Lung (tissue), 12 donors: ENCODE results near the gene SLC9A7. TPM values are rescaled to one million over a fixed set of nuclear protein-coding genes. Genes with fewer than 3 reads are reported as not detected.

Experiments used
- ATAC-seq: fragments of 200-7000 bp; cut with Tn5 transposase; one replicate; pipeline ENCODE4 v1.9.1; 2020; ENCODE audit warnings: moderate number of reproducible peaks; ENCODE audit not compliant: insufficient read depth, low FRiP score
- DNase-seq, 3 donors: peaks; one replicate each; pipeline ENCODE4 v3.0.0-alpha.2; 2013 to 2017
- H3K27ac ChIP-seq, 2 donors: one replicate each; pipeline ENCODE4 v1.5.1; 2013; ENCODE audit warnings: mild to moderate bottlenecking in 2 of 2, moderate library complexity in 2 of 2, control low read depth in 1 of 2, inconsistent platforms in 1 of 2, low read depth in 1 of 2, low read length in 1 of 2
- H3K27me3 ChIP-seq, 3 donors: one replicate each; pipeline ENCODE4 v1.5.1; 2013; ENCODE audit warnings: low read length in 2 of 3; ENCODE audit not compliant: control insufficient read depth in 3 of 3, insufficient read depth in 3 of 3
- H3K36me3 ChIP-seq, 4 donors: one replicate each; pipeline ENCODE4 v1.5.1; 2013; ENCODE audit warnings: low read length in 4 of 4, mild to moderate bottlenecking in 1 of 4, moderate library complexity in 1 of 4; ENCODE audit not compliant: control insufficient read depth in 4 of 4, insufficient read depth in 4 of 4
- H3K4me1 ChIP-seq, 5 donors: one replicate each; pipeline ENCODE4 v1.5.1; 2013; ENCODE audit warnings: low read length in 5 of 5, mild to moderate bottlenecking in 2 of 5, moderate library complexity in 1 of 5; ENCODE audit not compliant: control insufficient read depth in 5 of 5, insufficient read depth in 5 of 5
- H3K4me3 ChIP-seq: one replicate; pipeline ENCODE4 v1.5.1; 2013; ENCODE audit warnings: mild to moderate bottlenecking, control low read depth, moderate library complexity
- H3K9ac ChIP-seq, 2 donors: one replicate each; pipeline ENCODE4 v1.5.1; 2013; ENCODE audit warnings: low read length in 2 of 2, control low read depth in 1 of 2; ENCODE audit not compliant: insufficient read depth in 1 of 2
- H3K9me3 ChIP-seq, 4 donors: one replicate each; pipeline ENCODE4 v1.5.1; 2013; ENCODE audit warnings: low read length in 3 of 4, mild to moderate bottlenecking in 1 of 4, moderate library complexity in 1 of 4; ENCODE audit not compliant: control insufficient read depth in 4 of 4, insufficient read depth in 3 of 4
- WGBS, 2 donors: extraction: QIAGEN DNeasy Blood & Tissue Kit; methylation state at CpG; one replicate each; pipeline ENCODE4 v1.1.7; 2013; 5-methylcytosine and 5-hydroxymethylcytosine counted together
- polyA plus RNA-seq, 2 donors: library from polyadenylated mRNA; stranded (reverse); fragments of 200-250 nt; gene quantifications; one replicate each; pipeline ENCODE4 v1.2.1, GENCODE V29; 2013
- total RNA-seq, 2 donors: library from RNA; depleted of rRNA in 1 of 2; stranded (reverse); fragments of >200 nt in 1 of 2; gene quantifications; one replicate each; pipeline ENCODE4 v1.2.1, GENCODE V29; 2014 to 2021
- TF ChIP-seq, protein P1 (sequence below): IDR thresholded peaks from 2 replicates; pipeline ENCODE4 v1.5.1; 2012; ENCODE audit warnings: mild to moderate bottlenecking; ENCODE audit errors: control extremely low read depth, extremely low read depth
- donor health status: control.
- donor health status: control.
- donor health status: Bipolar disorder and iron deficiency.
- donor health status: healthy.
- donor health status: DM: yes; HTN: yes; CAD: no.

Gene SLC9A7
- total and polyA plus RNA-seq, 4 donors, result 1.2 to 6.9 (median 3.6) TPM

DNA sequence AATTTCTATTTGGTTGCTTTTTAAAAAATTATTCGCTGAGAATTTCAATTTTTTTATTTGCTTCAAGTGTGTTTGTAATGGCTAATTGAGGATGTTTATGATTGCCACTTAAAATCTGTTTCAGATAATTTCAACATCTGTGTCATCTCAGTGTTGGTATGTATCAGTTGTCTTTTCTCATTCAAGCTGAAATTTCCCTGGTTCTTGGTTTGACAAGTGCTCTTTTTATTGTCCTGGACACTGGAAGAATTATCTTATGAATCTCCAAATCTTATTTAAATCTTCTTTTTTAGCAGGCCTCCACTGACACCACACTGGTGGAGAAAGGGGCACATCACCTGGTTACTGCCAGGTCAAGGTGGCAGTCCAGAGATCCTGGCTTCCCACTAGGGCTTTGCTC is 163.8 kb downstream of the SLC9A7 start:
- Histone ChIP-seq H3K27ac (no peak overlapping the region), H3K9ac (no peak overlapping the region), H3K4me1 (peaks cover 0 to 3% (median 0%) of the 10 kb centered on the region in 5 donors), H3K36me3 (no peaks in the 10 kb centered on the region), H3K4me3 (no peak overlapping the region), H3K27me3 (peaks cover 0 to 10% (median 2%) of the 10 kb centered on the region in 3 donors), H3K9me3 (no peaks in the 10 kb centered on the region)
- WGBS, 2 donors, result 68 to 96% methylated on average over 1 of the region's 1 CpG
- TF ChIP-seq, protein P1, sequence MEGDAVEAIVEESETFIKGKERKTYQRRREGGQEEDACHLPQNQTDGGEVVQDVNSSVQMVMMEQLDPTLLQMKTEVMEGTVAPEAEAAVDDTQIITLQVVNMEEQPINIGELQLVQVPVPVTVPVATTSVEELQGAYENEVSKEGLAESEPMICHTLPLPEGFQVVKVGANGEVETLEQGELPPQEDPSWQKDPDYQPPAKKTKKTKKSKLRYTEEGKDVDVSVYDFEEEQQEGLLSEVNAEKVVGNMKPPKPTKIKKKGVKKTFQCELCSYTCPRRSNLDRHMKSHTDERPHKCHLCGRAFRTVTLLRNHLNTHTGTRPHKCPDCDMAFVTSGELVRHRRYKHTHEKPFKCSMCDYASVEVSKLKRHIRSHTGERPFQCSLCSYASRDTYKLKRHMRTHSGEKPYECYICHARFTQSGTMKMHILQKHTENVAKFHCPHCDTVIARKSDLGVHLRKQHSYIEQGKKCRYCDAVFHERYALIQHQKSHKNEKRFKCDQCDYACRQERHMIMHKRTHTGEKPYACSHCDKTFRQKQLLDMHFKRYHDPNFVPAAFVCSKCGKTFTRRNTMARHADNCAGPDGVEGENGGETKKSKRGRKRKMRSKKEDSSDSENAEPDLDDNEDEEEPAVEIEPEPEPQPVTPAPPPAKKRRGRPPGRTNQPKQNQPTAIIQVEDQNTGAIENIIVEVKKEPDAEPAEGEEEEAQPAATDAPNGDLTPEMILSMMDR, result no peak
- ATAC-seq (no peak), DNase-seq (no peak)

DNA sequence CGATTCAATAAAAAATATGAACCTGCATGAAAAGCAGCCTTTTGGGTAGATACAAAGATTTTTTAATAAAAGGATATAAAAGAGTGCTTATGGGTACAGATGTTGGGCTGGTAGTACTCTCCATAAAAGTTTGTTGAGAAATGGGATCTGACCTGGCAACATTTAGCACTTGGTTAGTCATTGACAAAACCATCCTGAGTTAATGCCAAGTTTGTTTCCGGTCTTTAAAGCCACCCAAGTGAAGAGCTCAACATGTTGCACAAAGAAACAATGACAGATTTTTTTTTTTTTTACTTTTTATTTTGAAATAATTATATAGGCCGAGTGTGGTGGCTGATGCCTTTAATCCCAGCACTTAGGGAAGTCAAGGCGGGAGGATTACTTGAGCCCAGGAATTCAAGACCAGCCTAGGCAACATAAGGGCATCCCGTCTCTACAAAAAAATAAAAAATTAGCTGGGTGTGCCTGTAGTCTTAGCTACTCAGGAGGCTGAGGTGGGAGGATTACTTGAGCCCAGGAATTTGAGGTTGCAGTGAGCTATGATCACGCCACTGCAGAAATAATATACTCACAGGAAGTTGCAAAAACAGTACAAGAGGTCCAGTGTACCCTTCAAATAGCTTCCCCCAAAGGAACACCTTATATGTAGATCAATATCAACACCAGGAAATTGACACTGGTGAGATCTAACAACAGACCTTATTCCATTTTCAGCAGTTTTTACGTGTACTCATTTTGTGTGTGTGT is 168.8 kb downstream of the SLC9A7 start:
- H3K27me3 ChIP-seq, result peaks cover 0 to 5% (median 2%) of the 10 kb centered on the region in 3 donors
- no peaks in the 10 kb centered on the region for H3K36me3 ChIP-seq
- peak overlapping the region in 1 of 2 donors; percentile 56 for H3K27ac ChIP-seq
- no peak overlapping the region for H3K9ac ChIP-seq
- H3K4me1 ChIP-seq, result peaks cover 0 to 13% (median 5%) of the 10 kb centered on the region in 5 donors
- WGBS, 2 donors, result 71 to 75% methylated on average over 7 of the region's 7 CpGs
- DNase-seq (peak in 1 of 3 donors; percentile 32), ATAC-seq (no peak)
- H3K9me3 ChIP-seq, result no peaks in the 10 kb centered on the region
- H3K4me3 ChIP-seq, result no peak overlapping the region
- TF ChIP-seq, protein P1, result no peak

DNA sequence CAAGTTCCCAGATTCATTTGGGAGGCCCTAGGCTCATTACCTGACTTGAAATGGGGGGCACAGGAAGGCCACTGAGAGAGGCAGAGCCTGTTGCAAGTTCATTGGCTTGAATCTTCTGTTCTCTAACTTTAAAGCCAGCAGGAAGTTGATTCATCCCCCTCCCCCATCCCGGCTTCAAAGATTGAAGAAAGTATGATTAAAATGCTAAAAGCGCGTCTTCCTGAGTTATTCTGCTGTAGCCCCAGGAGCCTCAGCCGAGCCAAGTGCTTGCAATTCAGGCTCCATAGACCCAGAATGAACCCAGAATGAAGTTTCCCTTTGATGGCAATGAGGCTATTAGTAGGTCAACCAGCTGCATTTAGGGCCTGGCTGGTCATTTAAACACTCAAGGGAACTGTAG is 170.7 kb downstream of the SLC9A7 start:
- TF ChIP-seq, protein P1, result no peak
- WGBS, 2 donors, result 13 to 37% methylated on average over 4 of the region's 4 CpGs
- DNase-seq (peak; percentile 40 to 66 (median 63)), ATAC-seq (peak; percentile 31)
- H3K27me3 ChIP-seq, result peaks cover 0 to 3% (median 0%) of the 10 kb centered on the region in 3 donors
- H3K36me3 ChIP-seq, result no peaks in the 10 kb centered on the region
- H3K9me3 ChIP-seq, result no peaks in the 10 kb centered on the region
- H3K4me1 ChIP-seq, result peaks cover 0 to 25% (median 11%) of the 10 kb centered on the region in 5 donors
- peak overlapping the region; percentile 46 to 69 for H3K27ac ChIP-seq
- H3K9ac ChIP-seq, result no peak overlapping the region
- no peak overlapping the region for H3K4me3 ChIP-seq
